ENCODE measurements around the gene BDP1. TPM values are rescaled to one million over a fixed set of nuclear protein-coding genes. Genes with fewer than 3 reads are reported as not detected.
A peak's percentile ranks its signal among the peaks of the same experiment; 100 is the strongest.

BDP1 gene
- total and polyA plus RNA-seq, 2 of the 4 experiments (the other 2 are of a cell fraction) = 5.8 to 14.0 TPM

DNA sequence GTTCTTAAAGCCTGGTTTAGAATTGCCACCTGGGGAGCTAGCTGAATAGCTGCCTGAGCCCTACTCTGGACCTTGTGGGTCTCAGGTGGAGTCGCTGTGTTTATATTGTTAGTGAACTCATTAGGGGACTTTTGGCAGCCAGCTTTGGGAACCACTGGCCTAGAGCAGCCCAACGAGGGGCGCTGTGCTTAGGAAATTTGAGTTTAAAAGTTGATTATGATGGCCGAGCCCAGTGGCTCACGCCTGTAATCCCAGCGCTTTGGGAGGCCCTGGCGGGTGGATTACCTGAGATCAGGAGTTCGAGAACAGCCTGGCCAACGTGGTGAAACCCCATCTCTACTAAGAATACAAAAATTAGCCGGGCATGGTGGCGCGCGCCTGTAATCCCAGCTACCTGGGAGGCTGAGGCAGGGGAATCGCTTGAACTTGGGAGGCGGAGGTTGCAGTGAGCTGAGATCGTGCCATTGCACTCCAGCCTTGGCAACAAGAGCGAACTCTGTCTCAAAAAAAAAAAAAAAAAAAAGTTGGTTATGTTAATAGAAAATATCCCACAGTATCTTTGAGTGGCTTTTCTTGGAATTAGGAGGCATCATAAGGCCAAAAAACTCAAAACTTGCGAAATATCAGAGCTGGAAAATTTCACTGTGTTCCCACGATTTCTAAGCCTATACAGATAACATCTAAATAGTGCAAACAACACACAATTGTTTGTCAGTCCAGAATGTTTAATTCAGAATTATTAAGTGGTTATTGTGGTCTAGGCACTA, 132.5 kb downstream of the BDP1 start:
- Histone ChIP-seq H3K4me2 (ENCODE audit: low read depth, low read length) (peak overlapping the region; percentile 96), H4K8ac (ENCODE audit: low read depth in 2 of 2, low read length in 2 of 2) (peak overlapping the region; percentile 91 to 99), H3K9ac (ENCODE audit: low read depth, low read length) (peak overlapping the region; percentile 84), H3K4me1 (ENCODE audit: control insufficient read depth, insufficient read depth, low read length) (peaks cover 2% of the 10 kb centered on the region; the same call in 1 of the 2 replicates), H2AK5ac (ENCODE audit: low read depth, low read length) (no peak overlapping the region), H2BK20ac (ENCODE audit: low read depth, low read length) (no peak overlapping the region), H4K91ac (ENCODE audit: insufficient read depth, low read depth, low read length) (peak overlapping the region; percentile 14; the same call in 1 of the 2 replicates), H3K9me3 (ENCODE audit: control insufficient read depth, insufficient read depth, low read length) (no peaks in the 10 kb centered on the region), H4K5ac (ENCODE audit: low read depth, low read length) (peak overlapping the region; percentile 73), H2BK120ac (ENCODE audit: low read depth, low read length) (no peak overlapping the region), H3K27me3 (ENCODE audit: control insufficient read depth, insufficient read depth, low read length) (no peaks in the 10 kb centered on the region), H3K23ac (ENCODE audit: low read depth, low read length) (peak overlapping the region; percentile 94), H3K4ac (ENCODE audit: low read depth, low read length) (peak overlapping the region; percentile 74), H4K20me1 (ENCODE audit: insufficient read depth, low read length) (no peaks in the 10 kb centered on the region), H2BK15ac (ENCODE audit: low read depth, low read length) (no peak overlapping the region), H2BK5ac (ENCODE audit: low read depth, low read length, poor library complexity, severe bottlenecking) (no peak overlapping the region), H3K56ac (ENCODE audit: extremely low read depth, insufficient read depth, low read length) (peak overlapping the region; percentile 46), H3K36me3 (ENCODE audit: control insufficient read depth, insufficient read depth, low read length) (no peaks in the 10 kb centered on the region), H3K27ac (ENCODE audit: insufficient read depth, low read length) (peak overlapping the region; percentile 73), H3K9me1 (ENCODE audit: insufficient read depth, low read length) (no peaks in the 10 kb centered on the region; the same call in 1 of the 2 replicates), H3K14ac (replicated peaks; ENCODE audit: low read depth, low read length) (peak overlapping the region; percentile 86), H3K18ac (ENCODE audit: low read depth, low read length) (no peak overlapping the region), H3K4me3 (ENCODE audit: insufficient read depth, low read depth, low read length) (peak overlapping the region; percentile 76), H3K79me1 (ENCODE audit: low read depth in 1 of 2, low read length in 2 of 2) (peaks cover 11 to 16% of the 10 kb centered on the region in 2 experiments; a peak in 3 of 4 replicates), H2AK9ac (replicated peaks; ENCODE audit: low read depth, low read length, poor library complexity) (peak overlapping the region; percentile 90), H2AFZ (replicated peaks; ENCODE audit: low read length, poor library complexity) (peak overlapping the region; percentile 89)
- dilution Hi-C loops (cut with HindIII; ENCODE audit: low sequenced_read_pairs, unreplicated experiment) = no loop called here
- no peak for TF ChIP-seq MXI1 (IDR thresholded peaks at IDR 0.05; ENCODE audit: borderline replicate concordance, low read depth, low read length)
- no peak for TF ChIP-seq RFX5 (IDR thresholded peaks at IDR 0.05; ENCODE audit: low read depth, low read length)
- intact Hi-C loops (cut with micrococcal nuclease) = loop anchor here (5.0 kb wide), 1 partner anchor 719 kb away; no protein-coding TSS in a partner anchor
- in situ Hi-C loops (cut with MboI; ENCODE audit: low sequenced_read_pairs) = loop anchor here (25.0 kb wide), 1 partner anchor 724 kb away; the partner anchor contains the start of genes MRPS27 and PTCD2
- 20% methylated on average over 1 of the region's 19 CpGs; no CpG with 5 or more reads in 1 of the 2 experiments for WGBS, 2 experiments (ENCODE audit: extremely low coverage in 2 of 2, insufficient read length in 1 of 2)
- BruUV-seq (replicated peaks) = TSS peak; percentile 28
- ChIA-PET POLR2A (ENCODE audit: unreplicated experiment) (no interaction called here), CTCF (interaction anchor here (0.5 to 1.0 kb wide), 4 partner anchors 13 to 562 kb away, joined by 3 to 5 read pairs (median 3); no protein-coding TSS in a partner anchor)
- no peak for ATAC-seq (ENCODE audit: low read depth)
- no peak for DNase-seq

All from IMR-90 (cell line).